Activated CD8-positive, alpha-beta T cell treated with anti-CD3 and anti-CD28 coated beads for 36 hours (primary cell): Measurements from ENCODE around the gene OR10Z1. TPM values are rescaled to one million over a fixed set of nuclear protein-coding genes. Genes with fewer than 3 reads are reported as not detected.

Experiments
- ATAC-seq: fragments of 200-7000 bp; cut with Tn5 transposase; one replicate; pipeline ENCODE4 v1.10.0; 2021; ENCODE audit warnings: mild to moderate bottlenecking, moderate library complexity
- CTCF ChIA-PET: fragments of 350-600 bp; sonication (Branson Sonifier 250); formaldehyde crosslinking; loops from one replicate; lab custom pipeline; 2021; ENCODE audit warnings: antibody characterized with exemption; lab: Charles Lee
- POLR2A ChIA-PET: fragments of 350-600 bp; sonication (Branson Sonifier 250); formaldehyde crosslinking; loops from one replicate; lab custom pipeline; 2021; ENCODE audit warnings: antibody characterized with exemption; lab: Charles Lee
- DNase-seq: peaks from one replicate; pipeline ENCODE4 v3.0.0-alpha.2; 2020
- H3K27ac Mint-ChIP-seq: one replicate; pipeline ENCODE4 v1.8.0; 2021; ENCODE audit warnings: mild to moderate bottlenecking, mixed read lengths
- H3K27me3 Mint-ChIP-seq: one replicate; pipeline ENCODE4 v1.8.0; 2021; ENCODE audit warnings: mixed read lengths
- H3K36me3 Mint-ChIP-seq: one replicate; pipeline ENCODE4 v1.8.0; 2021; ENCODE audit warnings: low read depth, mixed read lengths
- H3K4me1 Mint-ChIP-seq: one replicate; pipeline ENCODE4 v1.8.0; 2021; ENCODE audit warnings: low read depth, mixed read lengths
- H3K4me3 Mint-ChIP-seq: one replicate; pipeline ENCODE4 v1.8.0; 2021; ENCODE audit warnings: mild to moderate bottlenecking, moderate library complexity, mixed read lengths
- H3K9me3 Mint-ChIP-seq: one replicate; pipeline ENCODE4 v1.8.0; 2021; ENCODE audit warnings: mixed read lengths
- CTCF ChIP-seq: fragments of 200-600 bp; IDR thresholded peaks from one replicate; pipeline ENCODE4 v1.8.0; 2022; ENCODE audit warnings: antibody characterized with exemption, mild to moderate bottlenecking
- intact Hi-C: fragments of 100-400 bp; cut with micrococcal nuclease; formaldehyde crosslinking; loops from one replicate; pipeline ENCODE4 v1.10.0; 2022
- total RNA-seq, 2 experiments: library from RNA; stranded (reverse); gene quantifications; one replicate each; pipeline ENCODE4 v1.2.3, GENCODE V29; 2021

OR10Z1 gene
- total RNA-seq: not detected

GRCh38 chr1:158604968-158605367 lies at the start of gene OR10Z1:
Gene OR10Z1 (plus strand): TSS chr1:158605268. CDS start chr1:158606439, 1,171 bp downstream.
- ChIA-PET POLR2A (no interaction called here), CTCF (no interaction called here)
- TF ChIP-seq CTCF: no peak
- DNase-seq (no peak), ATAC-seq (no peak)
- Mint-ChIP-seq H3K9me3 (no peaks in the 10 kb centered on the region), H3K27ac (no peak within 1 kb of the TSS), H3K4me3 (no peak within 1 kb of the TSS), H3K4me1 (no peaks in the 10 kb centered on the region), H3K27me3 (no peaks in the 10 kb centered on the region), H3K36me3 (no peaks in the 10 kb centered on the region)
- intact Hi-C loops: no loop called here

- no peak for TF ChIP-seq CTCF
Observed at GRCh38 chr1:158559696-158560095, 45.4 kb upstream of the OR10Z1 start.

GRCh38 chr1:158563853-158564252 lies 41.2 kb upstream of the OR10Z1 start:
- POLR2A ChIA-PET: no interaction called here
- no peaks in the 10 kb centered on the region for H3K4me1 Mint-ChIP-seq
- ATAC-seq: no peak
- TF ChIP-seq CTCF: no peak
- no peaks in the 10 kb centered on the region for H3K36me3 Mint-ChIP-seq
- CTCF ChIA-PET: no interaction called here
- H3K9me3 Mint-ChIP-seq: no peaks in the 10 kb centered on the region
- peaks cover 13% of the 10 kb centered on the region for H3K27me3 Mint-ChIP-seq
- H3K27ac Mint-ChIP-seq: no peak overlapping the region
- intact Hi-C loops: no loop called here
- no peak for DNase-seq
- H3K4me3 Mint-ChIP-seq: no peak overlapping the region

More at GRCh38 chr1:158559696-158560095, 45.4 kb upstream of the OR10Z1 start:
- Mint-ChIP-seq H3K27ac (no peak overlapping the region), H3K9me3 (no peaks in the 10 kb centered on the region), H3K27me3 (peaks cover 14% of the 10 kb centered on the region), H3K4me1 (no peaks in the 10 kb centered on the region), H3K36me3 (no peaks in the 10 kb centered on the region), H3K4me3 (no peak overlapping the region)
- DNase-seq (no peak), ATAC-seq (no peak)
- ChIA-PET POLR2A (no interaction called here), CTCF (interaction anchor here (1.8 kb wide), 1 partner anchor 12 kb away, joined by 4 read pairs; no protein-coding TSS in a partner anchor)
- intact Hi-C loops: no loop called here

- CTCF ChIA-PET: no interaction called here
- TF ChIP-seq CTCF: no peak
- Mint-ChIP-seq H3K27ac (no peak overlapping the region), H3K4me1 (no peaks in the 10 kb centered on the region), H3K9me3 (no peaks in the 10 kb centered on the region), H3K27me3 (peaks cover 13% of the 10 kb centered on the region), H3K36me3 (no peaks in the 10 kb centered on the region), H3K4me3 (no peak overlapping the region)
- DNase-seq: no peak
- ATAC-seq: no peak
- intact Hi-C loops: no loop called here
- POLR2A ChIA-PET: no interaction called here
Observed at GRCh38 chr1:158564608-158565007, 40.5 kb upstream of the OR10Z1 start.

- Mint-ChIP-seq H3K4me3 (no peak within 1 kb of the TSS), H3K27ac (no peak within 1 kb of the TSS), H3K36me3 (no peaks in the 10 kb centered on the region), H3K4me1 (no peaks in the 10 kb centered on the region), H3K9me3 (no peaks in the 10 kb centered on the region), H3K27me3 (peaks cover 10% of the 10 kb centered on the region)
- ChIA-PET CTCF (no interaction called here), POLR2A (no interaction called here)
- no peak for TF ChIP-seq CTCF
- no peak for DNase-seq
- intact Hi-C loops: no loop called here
- no peak for ATAC-seq
Observed at GRCh38 chr1:158570480-158570879, 34.6 kb upstream of the OR10Z1 start, which contains the start of gene OR6P1. Gene OR6P1 (minus strand): TSS chr1:158570580. CDS start chr1:158563604, 6,976 bp downstream.
